ELF-1 (cell line): Measurements from ENCODE around the gene C11orf65.
A peak's percentile ranks its signal among the peaks of the same experiment; 100 is the strongest.

Experiments
- DNase-seq: peaks from one replicate; pipeline ENCODE4 v3.0.0-alpha.2; 2016; ENCODE audit warnings: low read depth, low spot score

Gene C11orf65, protein sequence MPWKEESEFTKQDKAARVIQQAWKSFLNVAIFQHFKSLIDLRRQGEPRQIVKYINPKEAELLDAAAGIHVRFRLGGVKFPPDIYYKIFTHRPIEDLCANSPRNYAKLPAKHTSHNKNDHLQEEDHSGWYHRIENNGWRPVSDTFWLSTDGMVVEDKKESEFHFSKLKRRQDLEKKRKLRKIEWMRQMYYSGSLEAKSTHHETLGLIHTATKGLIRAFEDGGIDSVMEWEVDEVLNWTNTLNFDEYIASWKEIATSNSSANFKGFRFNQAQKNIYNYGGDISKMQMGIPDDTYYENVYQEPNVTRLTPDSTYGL

DNA sequence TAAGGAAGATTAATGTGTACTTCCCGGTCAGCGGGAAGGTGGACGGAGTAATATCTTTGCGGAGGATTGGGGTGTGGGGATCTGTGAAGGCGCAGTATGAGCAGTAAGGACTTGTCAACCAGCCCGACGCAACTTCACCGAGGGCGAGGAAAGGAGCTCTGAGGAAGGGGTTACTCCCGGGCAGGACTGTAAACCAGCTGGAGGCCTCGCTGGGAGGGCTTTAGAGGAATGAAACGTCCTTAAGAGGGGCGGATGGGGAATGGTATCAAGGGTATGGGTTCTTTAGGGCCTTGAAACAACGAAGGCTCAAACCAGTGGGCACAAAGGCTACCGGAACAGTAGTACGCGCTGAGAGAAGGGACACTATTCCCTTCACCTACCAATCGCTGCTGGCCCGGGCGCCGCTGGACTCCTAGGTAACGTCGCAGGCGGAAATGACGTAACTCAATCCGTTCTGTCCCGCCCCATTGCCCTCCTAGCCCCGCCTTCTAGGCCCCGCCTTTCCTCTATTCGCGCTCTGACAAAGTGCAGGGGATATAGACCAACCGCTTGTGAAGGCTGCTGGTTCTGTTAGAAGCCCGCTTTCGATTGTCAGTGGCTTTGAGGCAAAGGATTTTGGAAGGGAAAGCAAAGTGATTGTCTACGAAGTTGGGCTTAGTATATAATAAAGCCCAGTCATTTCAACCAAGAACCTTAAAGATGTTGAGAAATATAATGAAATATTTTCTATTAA lies at the start of gene C11orf65:
C11orf65 (minus strand) TSS at position 439 of the 733 bp plus-strand sequence. CDS start 5,970 bp downstream, outside the sequence.
- peak; percentile 98 for DNase-seq

DNA sequence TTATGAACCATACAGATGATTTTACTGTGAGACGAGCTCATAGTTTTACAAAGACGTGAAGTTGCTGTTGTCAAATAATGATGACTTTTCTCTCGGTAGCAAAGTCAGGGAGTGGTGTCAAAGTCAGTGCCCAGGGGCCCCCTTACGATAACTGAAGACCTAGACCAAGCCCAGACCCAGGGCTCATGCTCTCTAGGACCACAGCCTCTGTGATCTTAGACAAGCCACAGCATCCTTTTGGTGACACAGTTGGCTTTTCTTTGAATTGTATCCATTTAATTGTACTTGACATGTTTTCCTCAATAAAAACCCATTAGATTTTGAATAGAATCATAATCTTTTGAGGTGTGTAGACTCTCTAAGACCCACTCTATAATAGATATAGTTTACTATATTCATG lies 48.8 kb upstream of the C11orf65 start:
- DNase-seq = no peak

DNA sequence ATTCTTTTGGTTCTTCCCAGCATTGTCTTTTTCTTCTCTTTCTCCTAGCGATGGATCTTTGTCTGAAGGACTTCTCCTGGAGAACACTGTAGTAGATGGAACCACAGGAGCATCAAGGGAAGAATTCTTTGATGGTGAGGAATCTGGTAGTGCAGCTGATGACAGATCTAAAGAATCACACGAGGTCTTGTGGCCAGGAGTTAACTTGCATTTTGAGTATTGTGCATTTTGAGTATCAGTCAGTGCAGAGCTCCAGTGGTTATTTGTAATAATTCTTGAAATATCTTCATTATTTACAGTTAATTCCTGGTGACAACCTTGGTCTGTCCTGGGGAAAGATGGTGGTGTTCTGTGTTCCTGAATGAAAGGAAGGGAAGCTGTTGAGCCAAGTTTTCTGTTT lies 45.4 kb upstream of the C11orf65 start:
- no peak for DNase-seq

DNA sequence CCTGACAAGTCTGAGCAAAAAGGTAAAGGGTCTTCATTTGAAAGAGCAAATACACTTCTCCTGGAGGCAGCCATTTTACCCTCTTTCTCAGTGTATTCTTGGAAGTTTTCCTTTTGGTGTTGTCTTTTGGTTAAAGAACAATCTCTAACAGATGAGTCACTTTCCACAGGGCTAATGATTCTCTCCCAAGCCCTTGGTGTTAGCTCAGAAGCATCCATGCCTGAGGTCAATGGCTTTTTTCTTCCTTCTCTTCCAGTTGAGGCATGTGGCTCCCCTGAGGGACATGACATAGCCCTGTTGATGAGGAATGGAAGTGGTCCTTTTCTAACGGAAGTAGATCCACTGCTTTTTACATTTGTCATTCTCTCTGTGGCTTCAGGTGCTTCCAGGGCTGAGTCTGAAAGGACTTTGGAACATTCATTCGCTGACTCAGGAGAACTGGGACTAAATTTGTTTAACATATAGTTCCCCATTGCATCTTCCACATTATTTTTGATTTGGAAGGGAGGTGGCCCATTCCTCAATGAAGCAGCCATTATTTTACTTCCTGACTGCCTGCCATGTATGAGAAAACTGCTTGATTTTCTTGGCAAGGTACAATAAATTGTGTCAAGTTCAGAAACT lies 44.6 kb upstream of the C11orf65 start:
- no peak for DNase-seq

DNA sequence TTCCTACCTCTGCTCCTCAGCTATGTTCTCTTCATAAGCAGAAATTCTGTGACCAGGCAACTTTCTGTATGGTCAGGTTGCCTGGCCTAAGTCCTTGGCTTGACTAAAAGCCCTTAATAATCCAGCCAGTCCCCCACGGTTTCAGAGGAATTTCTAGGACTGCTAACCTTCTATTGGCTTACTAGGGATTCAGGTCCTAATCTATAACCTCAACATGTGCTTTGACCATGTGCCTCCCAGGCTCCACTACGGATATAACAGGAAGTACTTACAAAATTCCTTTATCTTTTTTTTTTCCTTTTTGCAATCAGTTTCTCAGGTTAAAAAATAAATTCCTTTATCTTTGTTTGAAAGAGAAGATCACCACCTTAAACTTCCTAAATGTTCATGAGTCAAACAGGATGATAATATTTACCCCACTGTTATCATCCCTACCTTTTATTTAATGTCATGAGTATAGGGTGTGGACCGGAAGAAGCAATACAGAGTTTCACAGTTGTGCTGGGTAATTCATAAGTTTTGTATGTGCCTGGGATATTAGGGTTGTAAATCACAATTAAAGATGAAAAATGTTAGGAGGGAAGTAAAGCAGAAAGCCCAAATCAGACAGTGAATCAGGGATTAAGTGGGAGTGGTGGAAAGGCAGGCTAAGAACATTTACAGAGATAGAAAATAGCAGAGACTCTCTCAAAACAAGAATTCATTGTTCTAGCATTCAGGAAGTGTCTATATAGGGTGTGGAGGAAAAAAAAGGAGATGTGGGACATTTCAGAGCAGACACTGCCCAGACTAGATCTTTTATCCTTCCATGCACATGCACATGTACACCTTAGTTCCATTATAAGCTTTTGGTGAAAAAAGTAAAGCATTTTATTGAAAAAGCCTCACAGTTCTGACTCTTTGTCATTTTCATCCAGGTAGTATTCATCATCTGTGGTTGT lies 41.6 kb upstream of the C11orf65 start:
- DNase-seq = no peak

DNA sequence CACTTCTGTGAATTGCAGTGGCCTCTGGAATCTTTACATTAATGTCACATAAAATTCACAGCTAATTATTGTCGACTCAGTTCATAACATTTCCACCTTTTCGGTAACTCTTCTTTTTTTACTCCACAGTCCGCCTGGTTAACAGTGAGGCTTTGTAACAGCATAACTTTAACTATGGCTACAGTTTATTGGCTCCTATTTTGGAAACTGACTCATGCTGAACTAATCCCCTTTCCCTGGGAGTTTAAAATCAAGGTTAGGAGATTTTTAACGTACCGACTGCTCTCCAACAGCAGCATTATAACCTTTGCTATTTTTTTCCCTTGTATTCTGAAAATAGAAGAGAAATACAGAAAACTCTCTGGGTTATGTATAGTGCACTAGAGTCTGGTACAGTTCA lies 34.1 kb upstream of the C11orf65 start:
- DNase-seq = no peak

DNA sequence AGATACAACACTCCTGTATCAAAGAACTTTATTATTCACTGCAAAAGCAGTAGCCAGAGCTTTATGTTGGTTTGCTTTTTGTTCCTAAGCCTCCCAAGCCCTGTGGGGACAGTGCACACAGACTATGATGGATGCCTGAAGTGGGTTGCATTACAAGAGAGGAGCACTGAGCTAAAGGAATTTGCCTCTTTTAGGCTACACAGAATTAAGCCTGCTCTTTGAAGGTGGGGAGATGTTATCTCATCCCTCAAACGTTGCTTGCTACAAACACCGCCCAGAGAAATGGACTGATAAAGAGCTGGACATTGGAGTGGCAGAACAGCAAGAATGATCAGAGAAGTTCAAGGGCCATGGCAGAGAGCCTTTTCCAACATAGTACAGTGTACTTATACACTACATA lies 33.4 kb upstream of the C11orf65 start:
- peak; percentile 81 for DNase-seq

DNA sequence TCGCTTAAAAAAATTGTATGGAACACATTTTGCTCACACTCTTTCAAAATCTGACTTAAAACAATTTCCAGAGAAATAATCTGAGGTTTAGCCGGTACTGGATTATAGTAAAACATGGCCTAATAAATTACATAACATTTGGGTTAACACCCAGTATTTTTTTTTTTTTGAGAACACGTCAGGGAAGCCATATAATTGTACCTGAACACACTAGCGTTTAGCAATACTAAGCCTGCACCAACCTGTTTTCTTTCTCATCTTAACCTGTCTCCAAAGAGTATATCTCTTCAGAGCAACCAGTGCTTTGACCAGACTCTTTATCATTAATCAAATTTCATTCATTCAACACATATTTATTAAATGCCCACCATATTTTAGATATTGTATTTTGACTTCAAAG lies 32.8 kb upstream of the C11orf65 start:
- no peak for DNase-seq

DNA sequence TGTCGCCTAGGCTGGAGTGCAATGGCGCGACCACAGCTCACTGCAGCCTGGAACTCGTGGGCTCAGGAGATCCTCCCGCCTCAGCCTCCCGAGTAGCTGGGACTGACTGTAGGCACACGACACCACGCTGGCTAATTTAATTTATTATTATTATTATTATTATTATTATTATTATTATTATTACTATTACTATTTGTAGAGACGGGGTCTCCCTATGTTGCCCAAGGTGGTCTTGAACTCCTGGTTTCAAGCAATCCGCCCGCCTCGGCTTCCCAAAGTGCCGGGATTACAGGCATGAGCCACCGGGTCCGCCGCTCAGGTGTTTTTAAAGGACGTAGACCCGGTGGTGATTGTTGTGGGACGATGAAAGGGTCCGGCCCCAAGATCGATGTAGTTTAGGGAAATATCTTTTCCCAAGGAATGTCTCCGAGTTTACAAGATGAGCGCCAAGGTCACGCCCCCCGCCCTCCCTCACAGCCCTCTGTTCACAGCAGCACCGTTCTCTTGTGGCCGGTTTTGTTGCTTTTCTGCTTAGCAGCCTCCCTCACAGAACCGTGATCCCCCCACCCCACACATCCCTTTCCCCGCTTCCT lies 31.6 kb upstream of the C11orf65 start:
- DNase-seq = peak; percentile 44

DNA sequence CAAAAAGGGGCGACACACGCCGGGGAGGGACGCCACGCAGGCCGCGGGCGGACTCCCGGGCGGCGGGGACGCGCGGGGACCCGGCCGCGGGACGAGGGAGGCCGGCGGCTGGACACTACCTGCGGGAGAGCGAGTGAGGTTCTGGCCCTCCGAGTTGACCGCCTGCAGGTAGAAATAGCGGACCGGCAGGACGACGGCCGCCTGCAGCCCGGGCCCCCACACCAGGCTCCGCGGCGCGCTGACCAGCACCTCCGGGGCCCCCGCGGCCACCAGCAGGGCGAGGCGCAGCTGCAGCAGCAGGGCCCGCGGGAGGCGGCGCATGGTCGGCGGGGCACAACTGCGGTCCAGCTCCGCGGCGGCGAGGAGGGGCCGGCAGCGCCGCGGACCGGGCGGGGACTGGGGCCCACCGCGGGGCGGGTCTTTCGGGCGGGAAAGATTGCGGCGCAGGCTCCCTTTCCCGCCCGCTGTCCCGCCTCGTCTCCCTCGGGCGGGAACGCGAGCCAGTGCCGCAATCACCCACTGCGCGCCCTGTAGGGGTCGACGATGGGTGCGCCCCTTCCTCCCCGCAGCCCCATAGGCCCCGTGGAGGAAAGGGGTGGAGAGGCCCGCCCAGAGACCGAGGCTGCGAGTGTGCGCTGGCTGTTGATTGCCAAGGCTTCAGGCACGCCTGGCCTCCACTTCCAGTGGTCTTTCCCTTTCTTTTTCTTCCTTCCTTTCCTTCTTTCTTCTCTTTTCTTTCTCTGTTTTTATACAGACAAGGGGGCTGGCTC lies 30.9 kb upstream of the C11orf65 start, which contains the start of gene POGLUT3:
POGLUT3 (minus strand) TSS at position 339 of the 770 bp plus-strand sequence; CDS start at position 321, 18 bp downstream.
- DNase-seq = peak; percentile 67

DNA sequence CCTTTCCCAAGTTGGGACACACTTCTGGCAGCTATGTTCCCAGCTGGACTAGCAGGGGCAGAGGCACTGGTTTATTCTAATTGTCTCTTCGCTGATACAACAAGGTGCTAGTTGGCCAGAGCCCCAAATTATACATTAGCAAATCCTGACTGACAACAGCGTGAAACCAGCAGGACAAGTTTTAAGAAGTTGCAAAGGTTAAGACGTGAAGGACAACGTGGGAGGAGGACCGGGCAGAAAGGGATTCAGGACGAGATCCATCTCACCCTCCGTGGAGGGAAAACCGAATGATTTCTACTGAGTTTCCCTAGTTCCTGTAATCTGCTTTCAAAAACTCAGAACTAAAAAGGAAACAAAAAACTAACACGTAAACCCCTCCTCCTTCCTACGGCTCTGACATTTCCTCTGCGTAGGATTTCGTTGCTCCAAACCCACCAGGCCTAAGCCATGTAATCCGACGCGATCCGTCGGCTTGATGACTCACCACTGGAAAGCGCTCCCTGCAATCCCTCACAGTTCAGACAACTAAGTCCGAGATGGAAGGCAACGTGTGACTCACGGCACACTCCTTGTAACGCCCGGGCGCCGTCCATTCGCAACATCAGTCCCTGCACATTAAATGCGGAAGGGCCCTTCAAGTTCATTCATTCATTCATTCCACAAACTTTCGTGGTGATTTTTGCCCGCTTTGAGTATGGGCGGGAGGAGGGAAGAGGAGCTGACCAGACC lies 30.2 kb upstream of the C11orf65 start:
- DNase-seq = peak; percentile 97

DNA sequence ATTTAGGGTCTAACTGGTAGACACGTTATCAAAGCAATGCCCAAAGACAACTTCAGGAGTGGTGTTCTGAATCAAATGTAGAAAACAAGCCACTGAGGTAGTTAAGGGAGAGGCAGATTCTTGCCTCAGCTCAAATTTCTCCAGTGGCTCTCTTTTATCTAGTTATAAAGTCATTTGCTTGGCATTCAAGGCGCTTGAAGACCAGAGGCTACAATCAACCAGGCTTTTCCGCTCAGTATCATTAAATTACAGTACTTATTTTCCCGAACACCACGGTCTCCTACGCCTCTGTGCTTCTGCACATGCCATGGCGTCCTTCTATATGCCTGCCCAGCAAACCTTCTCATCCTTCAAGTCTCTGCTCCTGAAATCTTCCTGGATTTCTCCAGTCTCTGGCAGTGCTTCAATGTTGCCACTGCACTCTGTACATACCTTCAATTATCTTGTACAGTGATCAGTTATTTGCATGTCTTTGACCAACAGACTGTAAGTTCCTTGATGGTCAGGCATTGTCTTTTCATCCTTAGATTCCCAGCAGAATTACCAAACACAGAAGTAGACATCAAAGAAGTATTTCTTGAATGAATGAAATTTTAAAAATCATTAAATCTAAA lies 29.4 kb upstream of the C11orf65 start:
- peak; percentile 29 for DNase-seq

DNA sequence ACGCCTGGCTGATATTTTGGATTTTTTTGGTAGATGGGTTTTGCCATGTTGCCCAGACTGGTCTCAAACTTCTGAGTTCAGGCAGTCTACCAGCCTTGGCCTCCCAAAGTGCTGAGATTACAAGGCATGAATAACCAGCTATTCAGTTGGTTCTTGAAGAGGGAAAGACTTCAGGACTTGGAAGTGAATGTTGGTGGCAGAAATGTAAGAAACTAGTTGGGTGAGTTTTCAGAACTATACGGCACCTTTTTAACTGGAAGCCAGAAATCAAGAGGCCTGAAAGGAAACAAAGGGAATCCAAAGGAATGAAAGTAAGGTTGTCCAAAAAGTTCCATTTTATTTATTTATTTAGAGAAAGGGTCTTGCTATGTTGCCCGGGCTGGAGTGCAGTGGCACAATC lies 28.0 kb upstream of the C11orf65 start:
- no peak for DNase-seq

DNA sequence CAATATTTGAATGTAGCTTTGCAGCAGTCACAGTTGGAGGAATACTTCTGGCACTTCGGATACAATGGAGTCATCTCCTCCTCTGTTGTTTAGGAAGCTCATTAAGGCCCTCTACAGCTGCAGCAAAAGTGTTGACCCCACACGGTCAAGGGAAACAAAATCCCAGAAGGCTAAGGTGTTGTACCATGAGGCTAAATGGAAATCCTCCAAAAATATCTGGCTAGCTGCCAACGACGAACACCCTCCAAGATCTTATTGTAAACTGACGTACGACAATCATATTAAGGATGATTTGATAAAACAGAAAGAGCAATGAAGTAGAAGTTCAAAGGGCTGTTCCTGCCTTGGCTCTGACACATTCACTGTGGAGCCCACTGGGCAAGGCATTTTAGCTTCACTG lies 26.9 kb upstream of the C11orf65 start:
- DNase-seq = no peak

DNA sequence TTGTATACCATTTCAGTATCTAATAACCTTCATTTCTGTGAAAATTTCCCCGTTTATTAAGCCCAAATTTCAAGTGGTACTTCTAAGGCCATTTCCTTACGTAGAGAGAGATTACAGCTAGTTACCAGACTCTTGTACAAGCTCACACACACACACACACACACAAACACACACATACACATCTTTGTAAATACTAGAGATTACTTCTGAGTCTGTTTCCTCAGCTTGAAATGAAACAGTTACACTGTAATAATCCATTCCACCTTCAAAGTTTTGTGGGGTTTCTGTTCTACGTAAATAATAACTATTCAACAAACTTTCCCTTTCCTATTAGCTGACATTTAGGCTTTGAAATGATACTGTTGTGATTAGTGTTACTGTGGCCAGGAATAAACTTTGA lies 24.6 kb upstream of the C11orf65 start:
- no peak for DNase-seq

DNA sequence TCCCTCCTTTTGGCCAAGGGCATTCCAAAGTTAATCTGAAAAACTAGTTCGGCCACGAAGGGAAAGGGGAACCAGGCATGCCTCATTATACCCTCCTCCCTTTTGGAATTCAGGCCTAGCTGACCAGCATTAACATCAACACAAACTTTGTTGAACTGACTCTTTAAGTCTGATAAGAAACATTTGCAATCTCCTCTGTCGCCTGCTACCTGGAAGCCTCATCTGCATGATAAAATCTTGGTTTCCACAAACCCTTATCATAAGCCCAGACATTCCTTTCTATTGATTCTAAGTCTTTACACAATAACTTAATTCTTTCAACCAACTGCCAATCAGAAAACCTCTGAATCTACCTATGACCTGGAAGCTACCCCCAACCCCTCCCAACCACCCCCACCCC lies 19.5 kb upstream of the C11orf65 start:
- peak; percentile 25 for DNase-seq

DNA sequence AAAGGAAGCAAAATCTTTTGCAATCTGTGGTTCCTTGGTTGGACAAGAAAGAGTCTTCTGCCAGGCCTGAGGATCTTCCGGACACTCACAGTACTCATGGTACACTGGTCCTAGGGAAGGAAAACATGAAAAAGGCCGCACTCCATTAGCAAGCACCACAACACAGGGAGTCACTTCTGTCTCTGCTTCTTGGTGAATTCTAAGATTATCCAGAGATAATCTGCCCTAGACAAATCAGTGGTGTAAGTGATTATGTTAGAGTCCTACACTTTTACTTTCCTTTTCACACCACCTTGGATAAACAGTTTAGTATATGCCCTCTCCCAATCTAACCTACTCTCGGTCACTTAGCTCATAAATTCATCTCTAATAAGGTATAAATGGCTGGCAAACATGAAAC lies 19.0 kb upstream of the C11orf65 start:
- no peak for DNase-seq

DNA sequence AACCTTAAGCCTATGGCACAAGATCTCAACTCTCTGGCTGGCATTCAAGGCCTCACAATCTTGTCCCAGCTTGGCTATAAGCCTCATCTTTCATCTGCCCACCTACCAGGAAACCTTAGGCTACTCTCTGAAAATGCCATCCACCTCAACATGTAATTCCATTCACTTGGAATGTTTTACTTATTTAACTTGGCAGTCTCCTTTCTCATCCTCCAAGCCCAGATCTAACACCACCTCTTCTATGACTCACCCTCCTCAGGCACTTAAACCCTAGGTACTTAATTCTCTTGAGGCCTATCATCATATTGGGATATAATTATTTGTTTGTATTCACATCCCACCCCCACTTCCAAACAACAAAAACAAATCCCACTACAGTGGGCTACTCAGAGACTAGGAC lies 15.8 kb upstream of the C11orf65 start:
- no peak for DNase-seq
